K562 (cell line): ENCODE measurements around the gene ACADVL. TPM values are rescaled to one million over a fixed set of nuclear protein-coding genes. Genes with fewer than 3 reads are reported as not detected.

Experiments
- ATAC-seq: fragments of 200-7000 bp; cut with Tn5 transposase; 3 replicates; pipeline ENCODE4 v1.9.1; 2020; ENCODE audit warnings: moderate library complexity
- BruUV-seq: library from RNA; stranded (reverse); fragments of 400-500 nt; replicated peaks from 2 replicates; lab custom pipeline; 2021; lab: Mats Ljungman, UMichigan
- CTCF ChIA-PET: fragments of 300-600 bp; formaldehyde crosslinking; extraction: SDS; loops from one replicate; lab custom pipeline; 2021; ENCODE audit warnings: low intra/inter-chr PET ratio; lab: Yijun Ruan, JAX
- POLR2A ChIA-PET: fragments of 300-600, 350-650 bp; sonication (Branson Sonifier 250); formaldehyde crosslinking; extraction: SDS; loops from one replicate; lab custom pipeline; 2021; ENCODE audit warnings: antibody characterized with exemption, inconsistent platforms; lab: Yijun Ruan, JAX
- DNase-seq, 4 experiments: peaks; one replicate each; pipeline versions ENCODE4 v3.0.0 to v3.0.0-alpha.2; 2011 to 2018; ENCODE audit warnings: low spot score in 3 of 4, mixed read lengths in 3 of 4; ENCODE audit errors: extremely low read depth in 1 of 4
- FAIRE-seq: peaks from 2 replicates; lab custom pipeline; 2011; peaks lifted over from hg19 to GRCh38; lab: Jason Lieb, UNC
- H2AFZ ChIP-seq: 2 replicates; pipeline ENCODE4 v1.6.0; 2011; ENCODE audit warnings: low read depth, low read length, control low read depth, inconsistent platforms
- H3K27ac ChIP-seq: fragments of 200-600 bp; 3 replicates; pipeline ENCODE4 v1.8.0; 2011; ENCODE audit warnings: low read depth, mild to moderate bottlenecking, control low read depth, inconsistent platforms, low read length, moderate library complexity, mixed read lengths; ENCODE audit errors: extremely low read depth
- H3K27me3 ChIP-seq, 2 experiments: fragments of 300-600 bp in 1 of 2; 2 replicates in 1 of 2; 3 replicates in 1 of 2; pipeline versions ENCODE4 v1.6.0 to v1.8.0; 2011; ENCODE audit warnings: inconsistent platforms in 2 of 2, low read length in 2 of 2, mild to moderate bottlenecking in 1 of 2, mixed read lengths in 1 of 2, moderate library complexity in 1 of 2; ENCODE audit not compliant: control insufficient read depth in 2 of 2, insufficient read depth in 2 of 2
- H3K36me3 ChIP-seq: fragments of 300-600 bp; 3 replicates; pipeline ENCODE4 v1.8.0; 2011; ENCODE audit warnings: mild to moderate bottlenecking, low read length, inconsistent platforms; ENCODE audit not compliant: control insufficient read depth, insufficient read depth
- H3K4me1 ChIP-seq, 2 experiments: fragments of 200-600 bp in 1 of 2; replicated peaks in 1 of 2; 2 replicates in 1 of 2; 3 replicates in 1 of 2; pipeline versions ENCODE4 v1.5.1 to v1.8.0; 2011; ENCODE audit warnings: inconsistent platforms in 2 of 2, low read length in 2 of 2, mild to moderate bottlenecking in 1 of 2, mixed read lengths in 1 of 2, moderate library complexity in 1 of 2; ENCODE audit not compliant: control insufficient read depth in 2 of 2, insufficient read depth in 2 of 2
- H3K4me2 ChIP-seq: 2 replicates; pipeline ENCODE4 v1.6.1; 2011; ENCODE audit warnings: low read length, control low read depth, inconsistent platforms, mixed read lengths; ENCODE audit not compliant: insufficient read depth
- H3K4me3 ChIP-seq: fragments of 200-600 bp; sonication (generic), shearing (Covaris generic); 2 replicates; pipeline ENCODE4 v1.5.1; 2016; ENCODE audit warnings: control low read depth, inconsistent platforms
- H3K79me2 ChIP-seq: fragments of 200-600 bp; 3 replicates; pipeline ENCODE4 v1.8.0; 2011; ENCODE audit warnings: low read length, inconsistent platforms; ENCODE audit not compliant: control insufficient read depth, insufficient read depth
- H3K9ac ChIP-seq, 2 experiments: 2 replicates each; pipeline versions ENCODE4 v1.6.0 to v1.6.1; 2011; ENCODE audit warnings: low read depth in 2 of 2, low read length in 2 of 2, control low read depth in 1 of 2, inconsistent platforms in 1 of 2, mild to moderate bottlenecking in 1 of 2, mixed read lengths in 1 of 2; ENCODE audit not compliant: insufficient read depth in 1 of 2
- H3K9me1 ChIP-seq: one replicate; pipeline ENCODE4 v1.6.0; 2011; ENCODE audit warnings: inconsistent platforms, mild to moderate bottlenecking, low read length, moderate library complexity; ENCODE audit not compliant: control insufficient read depth, insufficient read depth
- H3K9me3 ChIP-seq: replicated peaks from 2 replicates; pipeline ENCODE4 v1.5.1; 2011; ENCODE audit warnings: low read depth, low read length, inconsistent platforms; ENCODE audit not compliant: control insufficient read depth, insufficient read depth
- H4K20me1 ChIP-seq: replicated peaks from 2 replicates; pipeline ENCODE4 v1.6.1; 2011; ENCODE audit warnings: low read length, inconsistent platforms, mixed read lengths; ENCODE audit not compliant: control insufficient read depth, insufficient read depth
- FOXK2 ChIP-seq, 2 experiments: fragments of 450-650 bp; IDR thresholded peaks in 1 of 2; conservative IDR thresholded peaks in 1 of 2; 2 replicates each; pipeline ENCODE4 v1.6.1; 2016; ENCODE audit warnings: low read depth in 2 of 2, mild to moderate bottlenecking in 1 of 2
- ZBTB5 ChIP-seq: fragments of 450-650 bp; IDR thresholded peaks from 2 replicates; pipeline ENCODE4 v1.6.1; 2017; ENCODE audit warnings: antibody characterized with exemption
- WGBS: fragments of 100-300 bp; shearing (Covaris generic); methylation state at CpG from one replicate; pipeline ENCODE4 v1.1.6; 2016; ENCODE audit warnings: low coverage, mixed read lengths; ENCODE audit not compliant: insufficient coverage; ENCODE audit errors: missing lambda C conversion rate; 5-methylcytosine and 5-hydroxymethylcytosine counted together
- in situ Hi-C: fragments of 300-500 bp; cut with MboI; formaldehyde crosslinking; loops from 4 replicates; pipeline ENCODE4 v1.15.0; 2018; ENCODE audit warnings: inconsistent platforms, mixed read lengths
- intact Hi-C: fragments of 100-400 bp; cut with micrococcal nuclease; formaldehyde crosslinking; loops from 2 replicates; pipeline ENCODE4 v1.14.2; 2022
- polyA plus RNA-seq, 8 experiments: library from polyadenylated mRNA; depleted of rRNA in 4 of 8; stranded (reverse) in 5 of 8; unstranded in 3 of 8; fragments of >200 nt; fragmentation: Nextera tagmentation in 2 of 8; fragmentation: Illumina TruSeq in 1 of 8; extraction: Ambion mirVana in 2 of 8; extraction: Trizol in 1 of 8; gene quantifications; 2 replicates each; pipeline versions ENCODE4 v1.2.1 to v1.2.3, GENCODE V29; 2011 to 2014; ENCODE audit warnings: inconsistent platforms in 1 of 8, missing spikeins in 1 of 8
- total RNA-seq, 7 experiments: library from RNA; depleted of rRNA in 6 of 7; stranded (reverse); fragments of >200 nt in 6 of 7; fragmentation: Illumina TruSeq in 2 of 7; extraction: Trizol in 2 of 7; gene quantifications; 2 replicates each; pipeline versions ENCODE4 v1.2.1 to v1.2.3, GENCODE V29; 2011 to 2021; ENCODE audit warnings: low replicate concordance in 1 of 7
- TF ChIP-seq, protein P1 (sequence below): fragments of 250-450 bp; sonication (Bioruptor Pico); IDR thresholded peaks from 2 replicates; pipeline ENCODE4 v1.4.0; 2020; ENCODE audit warnings: mild to moderate bottlenecking

Gene ACADVL
- total and polyA plus RNA-seq, 9 of the 15 experiments (the other 6 are each of a cell fraction or from before 2014, with no cell fraction given): 25.5 to 449 (median 214) TPM

DNA sequence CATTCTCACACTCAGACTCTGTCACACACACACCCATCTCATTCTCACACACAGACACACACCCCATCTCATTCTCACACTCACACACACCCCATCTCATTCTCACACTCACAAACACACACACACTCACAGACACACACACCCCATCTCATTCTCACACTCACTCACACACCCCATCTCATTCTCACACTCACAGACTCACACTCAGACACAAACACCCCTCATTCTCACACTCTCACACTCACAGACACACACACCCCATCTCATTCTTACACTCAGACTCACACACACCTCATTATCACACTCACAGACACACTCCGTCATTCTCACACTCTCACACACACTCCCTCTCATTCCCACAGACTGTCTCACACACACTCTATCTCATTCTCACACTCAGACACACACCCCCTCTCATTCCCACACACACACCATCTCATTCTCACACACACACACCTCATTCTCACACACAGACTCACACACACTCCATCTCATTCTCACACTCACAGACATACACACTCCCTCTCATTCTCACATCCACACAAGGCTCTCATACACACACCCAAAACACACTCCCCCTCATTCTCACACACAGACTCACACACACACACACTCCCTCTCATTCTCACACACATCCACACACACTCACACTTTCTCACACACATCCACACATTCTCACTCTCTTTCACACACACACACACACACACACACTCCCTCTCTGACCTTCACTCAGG lies 43.5 kb upstream of the ACADVL start:
- no peak overlapping the region for H2AFZ ChIP-seq
- H3K36me3 ChIP-seq: no peaks in the 10 kb centered on the region
- POLR2A ChIA-PET: no interaction called here
- WGBS: no CpG with 5 or more reads among the region's 1 CpG
- BruUV-seq: no TSS peak
- H3K79me2 ChIP-seq: no peaks in the 10 kb centered on the region
- no peak overlapping the region for H3K4me2 ChIP-seq
- H3K27ac ChIP-seq: no peak overlapping the region
- peaks cover 0 to 14% of the 10 kb centered on the region in 2 experiments; a peak in 2 of 5 replicates for H3K27me3 ChIP-seq
- H3K9ac ChIP-seq: no peak overlapping the region
- intact Hi-C loops (no loop called here), in situ Hi-C loops (no loop called here)
- CTCF ChIA-PET: interaction anchor here (2.2 kb wide), 1 partner anchor 131 kb away, joined by 11 read pairs; no protein-coding TSS in a partner anchor
- no peak for FAIRE-seq
- no peak for ATAC-seq
- no peaks in the 10 kb centered on the region for H3K9me1 ChIP-seq
- H4K20me1 ChIP-seq: no peaks in the 10 kb centered on the region
- TF ChIP-seq, protein P1, sequence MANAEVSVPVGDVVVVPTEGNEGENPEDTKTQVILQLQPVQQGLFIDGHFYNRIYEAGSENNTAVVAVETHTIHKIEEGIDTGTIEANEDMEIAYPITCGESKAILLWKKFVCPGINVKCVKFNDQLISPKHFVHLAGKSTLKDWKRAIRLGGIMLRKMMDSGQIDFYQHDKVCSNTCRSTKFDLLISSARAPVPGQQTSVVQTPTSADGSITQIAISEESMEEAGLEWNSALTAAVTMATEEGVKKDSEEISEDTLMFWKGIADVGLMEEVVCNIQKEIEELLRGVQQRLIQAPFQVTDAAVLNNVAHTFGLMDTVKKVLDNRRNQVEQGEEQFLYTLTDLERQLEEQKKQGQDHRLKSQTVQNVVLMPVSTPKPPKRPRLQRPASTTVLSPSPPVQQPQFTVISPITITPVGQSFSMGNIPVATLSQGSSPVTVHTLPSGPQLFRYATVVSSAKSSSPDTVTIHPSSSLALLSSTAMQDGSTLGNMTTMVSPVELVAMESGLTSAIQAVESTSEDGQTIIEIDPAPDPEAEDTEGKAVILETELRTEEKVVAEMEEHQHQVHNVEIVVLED (CRISPR knock-in tag): no peak
- 0 out of 4 replicates have a peak, but pooled peaks of 1 of the 2 experiments have one; percentile 8 for TF ChIP-seq FOXK2 (conservative IDR thresholded peaks at IDR 0.05 in 1 of 2, IDR thresholded peaks at IDR 0.05 in 1 of 2; ENCODE audit: low read depth in 2 of 2)
- TF ChIP-seq ZBTB5: 0 out of 2 replicates have a peak, but pooled peaks have one; percentile 39
- 0 out of 2 replicates have a peak, but pooled peaks cover 3% of the 10 kb centered on the region for H3K9me3 ChIP-seq
- no peak overlapping the region for H3K4me3 ChIP-seq
- H3K4me1 ChIP-seq: peaks cover 3 to 26% of the 10 kb centered on the region in 2 experiments; a peak in 3 of 5 replicates
- no peak for DNase-seq
